Measurements from ENCODE around the gene SH3TC1.

SH3TC1 gene

GRCh38 chr4:8160572-8160971 lies 38.5 kb upstream of the SH3TC1 start:
- no peak overlapping the region for H3K9ac ChIP-seq (ENCODE audit: insufficient read length)
- TF ChIP-seq POLR2AphosphoS5 (IDR thresholded peaks at IDR 0.05; ENCODE audit: borderline replicate concordance, low read depth, low read length): no peak
- TF ChIP-seq FOXP2 (optimal IDR thresholded peaks at IDR 0.05; ENCODE audit: control extremely low read depth, extremely low read length, insufficient read depth): no peak
- no peak for TF ChIP-seq EZH2 (IDR thresholded peaks at IDR 0.05)
- H3K36me3 ChIP-seq (ENCODE audit: insufficient read depth, low read length): no peaks in the 10 kb centered on the region
- H3K9me3 ChIP-seq (ENCODE audit: low read depth, low read length): no peaks in the 10 kb centered on the region
- DNase-seq (ENCODE audit: low read depth, low spot score): no peak
- no peak overlapping the region for H3K4me3 ChIP-seq
- no peak overlapping the region for H3K27ac ChIP-seq

- no peak overlapping the region for H3K9ac ChIP-seq (ENCODE audit: insufficient read length)
- no peak for DNase-seq (ENCODE audit: low read depth, low spot score)
- no peak overlapping the region for H3K27ac ChIP-seq
- H3K36me3 ChIP-seq (ENCODE audit: insufficient read depth, low read length): no peaks in the 10 kb centered on the region
- H3K4me3 ChIP-seq: no peak overlapping the region
- H3K9me3 ChIP-seq (ENCODE audit: low read depth, low read length): no peaks in the 10 kb centered on the region
- TF ChIP-seq POLR2AphosphoS5 (IDR thresholded peaks at IDR 0.05; ENCODE audit: borderline replicate concordance, low read depth, low read length): no peak
- no peak for TF ChIP-seq EZH2 (IDR thresholded peaks at IDR 0.05)
- no peak for TF ChIP-seq FOXP2 (optimal IDR thresholded peaks at IDR 0.05; ENCODE audit: control extremely low read depth, extremely low read length, insufficient read depth)
Measured at GRCh38 chr4:8162625-8163024, 36.5 kb upstream of the SH3TC1 start.

DNA sequence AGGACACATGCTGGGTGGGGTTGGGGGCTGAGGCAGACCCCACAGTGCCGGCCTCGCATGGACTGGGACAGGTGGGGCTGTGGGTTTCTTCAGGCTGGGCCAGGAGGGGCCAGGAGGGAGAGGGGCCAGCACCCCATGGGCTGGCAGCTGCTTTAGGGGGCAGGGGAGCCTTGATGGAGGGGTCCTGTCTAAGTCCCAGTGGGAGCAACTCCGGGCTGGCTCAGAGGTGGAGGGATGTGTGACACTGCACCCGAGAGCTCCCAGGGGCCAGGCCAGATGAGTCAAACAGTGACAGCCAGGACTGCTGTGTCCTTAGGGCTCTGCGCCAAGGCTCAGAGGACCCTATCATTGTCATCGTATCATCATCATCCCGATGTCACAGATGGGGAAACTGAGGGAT lies 36.1 kb upstream of the SH3TC1 start:
- H3K36me3 ChIP-seq (ENCODE audit: insufficient read depth, low read length): no peaks in the 10 kb centered on the region
- H3K9me3 ChIP-seq (ENCODE audit: low read depth, low read length): no peaks in the 10 kb centered on the region
- TF ChIP-seq EZH2 (IDR thresholded peaks at IDR 0.05) (no peak), POLR2AphosphoS5 (IDR thresholded peaks at IDR 0.05; ENCODE audit: borderline replicate concordance, low read depth, low read length) (no peak), FOXP2 (optimal IDR thresholded peaks at IDR 0.05; ENCODE audit: control extremely low read depth, extremely low read length, insufficient read depth) (no peak)
- DNase-seq (ENCODE audit: low read depth, low spot score): no peak
- H3K9ac ChIP-seq (ENCODE audit: insufficient read length): no peak overlapping the region
- H3K4me3 ChIP-seq: no peak overlapping the region
- H3K27ac ChIP-seq: no peak overlapping the region

GRCh38 chr4:8163436-8164193 lies 35.5 kb upstream of the SH3TC1 start:
- Histone ChIP-seq H3K9ac (ENCODE audit: insufficient read length) (no peak overlapping the region), H3K36me3 (ENCODE audit: insufficient read depth, low read length) (no peaks in the 10 kb centered on the region), H3K4me3 (no peak overlapping the region), H3K9me3 (ENCODE audit: low read depth, low read length) (no peaks in the 10 kb centered on the region), H3K27ac (no peak overlapping the region)
- no peak for DNase-seq (ENCODE audit: low read depth, low spot score)
- TF ChIP-seq POLR2AphosphoS5 (IDR thresholded peaks at IDR 0.05; ENCODE audit: borderline replicate concordance, low read depth, low read length): no peak
- no peak for TF ChIP-seq EZH2 (IDR thresholded peaks at IDR 0.05)
- no peak for TF ChIP-seq FOXP2 (optimal IDR thresholded peaks at IDR 0.05; ENCODE audit: control extremely low read depth, extremely low read length, insufficient read depth)

DNA sequence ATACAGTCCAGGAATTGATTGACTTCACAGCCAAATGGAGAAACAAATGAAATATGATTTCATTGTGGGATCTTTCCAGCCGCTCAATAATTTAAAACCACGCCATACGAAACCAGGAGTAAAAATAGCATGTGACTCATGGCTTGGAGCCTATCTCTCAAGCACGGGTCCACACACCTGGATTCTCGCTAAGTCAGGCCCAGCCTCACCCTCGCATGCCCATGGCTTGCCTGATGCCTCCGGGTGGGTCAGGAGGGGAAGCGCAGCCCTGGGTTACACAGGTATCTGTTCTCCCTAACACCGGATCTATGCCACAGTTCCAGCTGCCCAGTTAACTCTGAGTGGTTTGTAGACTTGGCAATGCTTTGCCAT lies 34.9 kb upstream of the SH3TC1 start:
- TF ChIP-seq FOXP2 (optimal IDR thresholded peaks at IDR 0.05; ENCODE audit: control extremely low read depth, extremely low read length, insufficient read depth): no peak
- TF ChIP-seq POLR2AphosphoS5 (IDR thresholded peaks at IDR 0.05; ENCODE audit: borderline replicate concordance, low read depth, low read length): no peak
- TF ChIP-seq EZH2 (IDR thresholded peaks at IDR 0.05): no peak
- no peak overlapping the region for H3K4me3 ChIP-seq
- no peak overlapping the region for H3K9ac ChIP-seq (ENCODE audit: insufficient read length)
- DNase-seq (ENCODE audit: low read depth, low spot score): no peak
- H3K36me3 ChIP-seq (ENCODE audit: insufficient read depth, low read length): no peaks in the 10 kb centered on the region
- no peak overlapping the region for H3K27ac ChIP-seq
- no peaks in the 10 kb centered on the region for H3K9me3 ChIP-seq (ENCODE audit: low read depth, low read length)

GRCh38 chr4:8164687-8165086 lies 34.4 kb upstream of the SH3TC1 start:
- Histone ChIP-seq H3K36me3 (ENCODE audit: insufficient read depth, low read length) (no peaks in the 10 kb centered on the region), H3K9ac (ENCODE audit: insufficient read length) (no peak overlapping the region), H3K27ac (no peak overlapping the region), H3K4me3 (no peak overlapping the region), H3K9me3 (ENCODE audit: low read depth, low read length) (no peaks in the 10 kb centered on the region)
- DNase-seq (ENCODE audit: low read depth, low spot score): no peak
- TF ChIP-seq EZH2 (IDR thresholded peaks at IDR 0.05) (no peak), POLR2AphosphoS5 (IDR thresholded peaks at IDR 0.05; ENCODE audit: borderline replicate concordance, low read depth, low read length) (no peak), FOXP2 (optimal IDR thresholded peaks at IDR 0.05; ENCODE audit: control extremely low read depth, extremely low read length, insufficient read depth) (no peak)

DNA sequence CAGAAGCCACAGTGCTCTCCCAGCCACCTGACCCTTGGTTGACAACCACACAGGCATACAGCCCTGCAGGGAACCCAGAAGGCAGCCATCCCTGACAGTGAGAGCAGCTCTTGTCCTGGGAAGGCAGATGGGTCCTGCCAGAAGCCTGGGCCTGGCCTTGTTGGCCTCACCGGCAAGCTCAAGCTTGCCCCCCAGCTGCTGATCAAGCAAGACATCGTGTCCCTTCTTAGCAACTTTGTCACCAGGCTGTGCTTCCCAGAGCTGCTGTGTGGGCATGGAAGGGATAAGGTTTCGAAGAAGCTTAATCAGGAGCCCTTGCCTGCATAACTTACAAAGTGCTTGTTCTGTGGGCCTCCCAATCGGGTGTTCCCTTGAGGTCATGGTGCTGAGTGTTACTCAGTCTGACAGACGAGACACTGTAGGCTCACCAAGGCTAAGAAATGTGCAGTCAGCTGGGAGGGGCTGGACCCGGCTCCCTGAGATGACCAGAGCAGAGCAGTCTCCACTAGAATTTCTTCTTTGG lies 33.7 kb upstream of the SH3TC1 start:
- Histone ChIP-seq H3K9ac (ENCODE audit: insufficient read length) (no peak overlapping the region), H3K36me3 (ENCODE audit: insufficient read depth, low read length) (no peaks in the 10 kb centered on the region), H3K27ac (no peak overlapping the region), H3K4me3 (no peak overlapping the region), H3K9me3 (ENCODE audit: low read depth, low read length) (no peaks in the 10 kb centered on the region)
- TF ChIP-seq POLR2AphosphoS5 (IDR thresholded peaks at IDR 0.05; ENCODE audit: borderline replicate concordance, low read depth, low read length) (no peak), EZH2 (IDR thresholded peaks at IDR 0.05) (no peak), FOXP2 (optimal IDR thresholded peaks at IDR 0.05; ENCODE audit: control extremely low read depth, extremely low read length, insufficient read depth) (no peak)
- no peak for DNase-seq (ENCODE audit: low read depth, low spot score)

DNA sequence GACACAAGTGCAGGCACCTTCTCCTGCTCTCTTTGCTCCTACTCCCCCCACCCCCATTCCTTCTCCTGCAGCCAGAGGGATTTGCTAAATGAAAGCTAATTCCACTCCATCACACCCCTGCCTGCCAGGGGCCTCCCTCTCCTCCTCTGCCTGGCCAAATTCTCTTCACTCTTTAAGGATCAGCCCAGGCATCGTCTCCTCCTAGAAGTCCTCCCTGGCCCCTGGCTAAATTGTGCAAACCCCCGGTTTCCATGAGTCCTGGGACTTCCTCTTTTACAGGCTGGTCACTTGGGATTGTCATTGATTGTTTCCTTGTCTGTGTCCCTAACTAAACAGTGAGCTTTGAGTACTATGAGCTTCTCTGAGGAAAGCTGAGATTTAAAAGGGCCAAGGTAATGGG lies 31.8 kb upstream of the SH3TC1 start:
- no peak for DNase-seq (ENCODE audit: low read depth, low spot score)
- Histone ChIP-seq H3K36me3 (ENCODE audit: insufficient read depth, low read length) (no peaks in the 10 kb centered on the region), H3K4me3 (no peak overlapping the region), H3K27ac (no peak overlapping the region), H3K9ac (ENCODE audit: insufficient read length) (no peak overlapping the region), H3K9me3 (ENCODE audit: low read depth, low read length) (no peaks in the 10 kb centered on the region)
- TF ChIP-seq FOXP2 (optimal IDR thresholded peaks at IDR 0.05; ENCODE audit: control extremely low read depth, extremely low read length, insufficient read depth) (no peak), POLR2AphosphoS5 (IDR thresholded peaks at IDR 0.05; ENCODE audit: borderline replicate concordance, low read depth, low read length) (no peak), EZH2 (IDR thresholded peaks at IDR 0.05) (no peak)
